Stimulated activated CD8-positive, alpha-beta memory T cell treated with anti-CD3 and anti-CD28 coated beads, Interleukin-15, amount 100 ng/mL, for 48 hours (primary cell): ENCODE data around the gene PODXL2.

Experiments
- DNase-seq, 2 donors: peaks; one replicate each; pipeline ENCODE4 v3.0.0-alpha.2; 2020; ENCODE audit warnings: low read depth in 2 of 2

The PODXL2 gene

DNA sequence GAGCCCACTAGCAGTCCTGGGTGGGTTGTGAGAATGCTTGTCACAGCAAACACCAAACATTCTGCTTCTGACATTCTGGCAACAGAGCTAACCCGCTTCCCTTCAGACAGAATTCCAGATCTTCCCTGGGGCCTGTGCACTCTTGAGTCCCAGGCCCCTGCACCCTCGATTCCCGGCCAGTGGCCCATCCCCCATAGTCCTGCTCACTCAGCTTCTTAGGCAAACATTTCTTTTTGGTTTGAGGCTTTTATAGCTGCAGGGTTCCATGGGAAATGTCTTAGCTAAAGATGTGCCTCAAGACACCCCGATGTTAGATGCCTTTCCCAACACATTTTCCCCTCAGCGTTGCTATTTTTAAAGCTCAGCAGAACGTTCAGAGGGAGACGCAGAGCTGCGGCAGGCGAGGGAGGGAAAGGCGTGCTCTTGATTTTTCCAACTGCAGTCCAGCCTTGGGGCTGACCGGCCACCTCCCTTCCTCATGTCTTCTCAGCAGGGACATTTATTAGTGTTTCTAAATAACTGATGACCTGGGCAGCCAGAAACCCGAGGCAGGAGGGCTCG, 78.9 kb downstream of the PODXL2 start:
- DNase-seq = no peak

DNA sequence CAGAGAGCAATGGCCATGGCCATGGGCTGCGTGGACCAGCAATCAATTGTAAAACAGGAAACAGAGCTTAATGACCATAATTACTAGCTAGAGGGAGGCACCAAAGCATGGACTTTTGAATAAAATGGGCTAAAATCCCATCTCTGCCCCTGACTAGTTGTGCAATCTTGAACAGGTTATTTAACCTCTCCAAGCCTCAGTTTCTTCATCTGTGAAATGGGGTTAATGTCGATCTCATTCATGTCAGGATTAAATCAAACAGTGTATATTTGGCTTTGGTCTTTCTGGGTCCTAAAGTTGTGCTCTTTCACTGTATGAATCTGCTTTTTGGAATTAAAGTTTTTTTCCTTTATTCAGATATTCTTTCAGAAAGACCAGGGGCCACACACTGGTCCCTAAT, 79.9 kb downstream of the PODXL2 start:
- DNase-seq = no peak

DNA sequence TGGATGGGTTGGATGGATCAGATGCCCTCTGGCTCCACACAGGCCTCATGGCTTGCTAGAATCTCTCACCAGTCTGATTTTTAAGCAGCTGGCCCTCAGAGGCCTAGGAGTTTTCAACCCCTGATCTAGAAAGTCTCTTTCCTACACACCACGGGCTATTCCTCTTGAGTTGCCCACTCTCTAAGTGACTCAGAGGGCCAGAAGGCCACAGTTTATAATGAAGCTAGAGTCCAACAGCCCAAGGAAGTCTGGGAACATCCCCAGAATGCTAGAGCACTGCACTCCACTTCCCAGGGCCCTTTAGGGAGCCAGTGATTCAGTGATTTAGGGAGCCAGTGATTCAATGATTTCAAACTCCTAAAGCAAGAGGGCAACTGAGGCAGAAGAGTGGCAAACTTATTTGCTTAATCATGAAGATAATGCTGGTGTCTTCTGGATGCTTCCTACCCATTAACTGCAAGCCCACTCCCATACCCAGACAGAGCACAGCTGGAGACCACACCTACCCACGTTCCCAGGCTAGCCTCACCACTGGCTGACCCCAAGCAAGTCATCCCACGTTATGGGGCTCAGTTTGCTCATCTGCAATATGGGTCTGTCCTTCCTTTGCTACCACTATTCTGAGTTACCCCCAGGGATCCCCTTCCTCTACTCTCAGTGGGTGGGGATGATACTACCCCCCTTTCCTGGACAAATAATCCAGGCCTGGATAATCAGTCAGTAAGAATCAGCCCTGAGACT, 80.5 kb downstream of the PODXL2 start:
- DNase-seq = no peak

DNA sequence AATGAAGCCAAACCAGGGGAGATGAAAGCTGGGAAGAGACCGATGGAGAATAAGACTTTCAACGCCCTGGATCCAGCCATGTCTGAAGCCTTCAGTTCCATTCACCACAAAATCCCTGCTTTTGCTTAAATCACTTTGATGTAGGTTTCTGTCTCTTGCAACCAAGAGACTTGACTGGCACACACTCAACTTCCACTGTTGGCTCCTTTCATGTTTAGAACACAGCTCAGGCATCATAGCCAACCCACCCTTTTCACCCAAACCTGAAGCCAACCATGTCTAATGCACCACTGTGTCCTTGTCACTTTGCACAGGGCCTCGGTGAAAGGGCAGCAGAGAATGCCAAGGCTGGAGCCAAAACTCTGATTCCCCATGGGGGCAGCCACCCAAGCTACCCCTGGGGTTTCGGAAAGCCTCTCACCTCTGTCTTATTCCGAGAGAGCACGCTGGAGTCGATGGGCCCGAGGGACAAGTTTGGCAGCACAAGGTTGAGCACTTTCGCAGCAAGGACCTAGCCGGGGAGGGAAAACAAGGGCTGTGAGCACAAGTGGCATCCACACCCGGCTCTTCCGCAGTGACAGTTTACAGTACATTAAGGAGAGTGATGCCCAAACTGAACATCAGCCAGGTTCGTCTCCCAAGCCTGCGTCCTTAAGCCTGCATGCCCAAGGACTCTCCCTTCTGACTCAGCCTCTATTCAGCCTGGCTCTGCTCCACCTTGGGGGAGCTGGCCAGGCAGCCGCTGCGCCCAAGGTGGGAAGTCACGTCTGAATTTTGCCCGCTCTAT, 81.4 kb downstream of the PODXL2 start:
- DNase-seq = no peak

DNA sequence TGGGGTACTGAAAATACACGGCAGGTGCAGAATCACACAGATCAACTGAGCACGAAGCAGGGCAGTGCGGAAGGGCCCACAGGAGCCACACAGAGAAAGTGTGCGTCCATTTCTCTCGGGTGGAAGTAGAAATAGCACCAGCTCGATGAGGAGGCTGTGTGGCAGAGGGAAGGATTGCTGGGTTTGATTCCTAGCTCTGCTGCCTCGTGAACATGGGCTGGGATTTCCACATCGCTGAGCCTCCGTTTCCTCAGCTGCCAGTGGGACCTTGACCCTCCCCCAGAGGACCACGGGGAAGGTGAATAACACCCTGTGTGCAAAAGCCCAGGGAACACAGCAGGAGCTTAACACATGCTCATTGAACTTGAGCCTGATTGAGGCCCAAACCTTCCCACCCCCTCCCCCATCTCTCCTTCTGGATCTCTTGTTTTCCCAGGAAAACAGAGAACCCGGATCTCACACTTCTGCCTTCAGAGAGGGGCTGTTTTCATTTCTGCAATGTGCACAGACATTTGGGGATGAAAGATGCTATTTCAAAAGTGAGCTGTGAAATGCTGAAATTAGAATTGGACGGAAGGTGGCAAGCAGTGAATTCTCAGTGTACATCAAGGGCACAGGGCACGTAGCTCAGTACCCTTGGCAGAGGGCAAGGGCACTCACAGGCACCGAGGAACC, 82.2 kb downstream of the PODXL2 start:
- no peak for DNase-seq

DNA sequence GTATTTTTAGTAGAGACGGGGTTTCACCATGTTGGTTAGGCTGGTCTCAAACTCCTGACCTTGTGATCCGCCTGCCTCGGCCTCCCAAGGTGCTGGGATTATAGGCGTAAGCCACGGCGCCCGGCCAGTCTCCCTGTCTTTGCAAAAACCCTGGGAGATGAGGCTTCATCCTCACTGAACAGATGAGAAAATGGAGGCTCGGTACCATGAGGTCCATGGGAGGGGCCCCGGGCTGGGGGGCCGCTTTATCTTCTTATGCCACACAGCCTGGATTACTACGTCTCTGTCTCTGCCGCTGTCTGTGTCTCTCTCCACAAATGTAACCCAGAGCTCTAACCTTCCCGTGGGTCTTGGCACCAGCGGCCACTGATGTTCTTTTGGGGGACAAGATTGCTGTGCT, 82.9 kb downstream of the PODXL2 start:
- no peak for DNase-seq

DNA sequence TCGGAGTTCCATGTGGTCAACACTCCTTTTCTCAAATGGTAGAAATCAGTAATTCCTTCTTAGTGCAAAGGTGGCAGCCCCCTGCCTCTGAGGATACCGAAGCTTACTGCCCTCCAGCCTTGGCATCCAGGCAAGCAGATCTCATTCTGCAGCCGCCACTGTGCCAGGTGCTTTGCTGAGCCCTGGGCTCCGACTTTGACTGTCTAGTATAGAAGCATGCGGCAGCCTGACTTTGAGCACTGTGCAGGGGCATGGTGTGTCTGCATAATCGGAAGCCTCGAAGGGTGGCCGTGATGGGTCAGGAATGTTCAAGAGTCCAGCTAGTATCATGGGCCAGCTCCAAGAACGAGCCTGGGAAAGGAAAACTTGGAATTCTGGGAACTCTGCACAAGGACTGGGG, 83.5 kb downstream of the PODXL2 start:
- no peak for DNase-seq

DNA sequence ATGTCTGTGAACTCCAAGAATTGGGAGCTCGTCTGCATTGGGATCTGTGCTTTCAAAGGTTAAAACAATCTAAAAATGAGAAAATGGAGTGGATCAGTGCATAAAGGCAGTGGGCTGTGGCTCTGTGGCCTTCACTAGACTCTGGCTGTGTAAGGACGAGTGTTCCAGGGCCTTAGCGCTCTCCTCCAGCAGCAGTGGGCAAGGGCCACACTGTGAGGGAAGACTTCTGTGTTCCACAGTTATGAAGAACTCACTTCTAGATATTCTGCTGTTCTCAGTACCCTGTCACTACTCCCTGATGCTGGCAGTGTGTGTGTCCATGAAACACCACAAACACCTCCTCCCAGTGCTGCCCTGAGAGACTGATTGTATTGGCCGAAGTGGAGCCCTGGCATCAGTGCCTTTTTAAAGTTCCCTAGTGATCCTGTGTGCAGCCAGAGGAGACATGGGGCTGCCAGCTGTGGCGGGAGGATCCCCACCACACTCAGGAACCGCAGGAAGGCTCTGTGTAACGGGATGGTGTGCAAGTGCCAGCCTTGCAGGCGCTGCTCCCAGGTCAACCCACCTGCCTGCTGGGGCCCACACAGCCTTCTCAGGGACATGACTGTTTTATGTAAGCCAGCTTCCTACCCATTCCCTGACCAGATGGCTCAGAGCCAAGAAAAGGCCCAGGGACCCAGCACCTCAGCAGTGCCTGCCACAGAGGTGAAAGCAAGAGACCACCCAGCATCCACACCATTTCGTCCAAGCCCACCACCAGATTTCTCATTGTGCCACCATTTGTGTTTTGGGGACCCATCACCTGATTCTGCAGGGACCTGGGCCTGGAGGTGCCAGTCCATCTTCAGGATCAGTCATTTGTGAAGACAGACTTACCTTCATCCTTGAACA, 84.1 kb downstream of the PODXL2 start:
- no peak for DNase-seq

DNA sequence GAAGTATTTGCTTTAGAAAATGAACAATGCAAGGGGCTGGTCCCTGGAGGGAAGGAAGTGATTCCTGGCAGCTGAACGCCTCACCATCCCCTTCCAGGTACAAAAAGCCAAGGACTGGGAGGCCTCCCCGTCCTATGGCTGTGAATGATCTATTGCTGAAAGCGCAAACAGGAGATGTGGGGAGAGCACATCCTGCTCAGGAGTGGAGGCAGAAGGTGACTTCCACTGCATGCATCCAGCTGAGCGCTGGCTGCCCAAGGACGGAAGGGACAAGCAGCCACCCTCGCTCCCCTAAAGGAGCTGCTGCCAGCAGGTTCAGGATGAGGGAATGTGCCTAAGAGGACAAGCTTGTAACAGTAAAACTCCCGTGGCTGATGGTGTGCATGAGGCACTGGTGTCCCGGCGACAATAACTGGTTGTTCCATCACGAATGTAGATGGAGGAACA, 85.2 kb downstream of the PODXL2 start:
- no peak for DNase-seq

DNA sequence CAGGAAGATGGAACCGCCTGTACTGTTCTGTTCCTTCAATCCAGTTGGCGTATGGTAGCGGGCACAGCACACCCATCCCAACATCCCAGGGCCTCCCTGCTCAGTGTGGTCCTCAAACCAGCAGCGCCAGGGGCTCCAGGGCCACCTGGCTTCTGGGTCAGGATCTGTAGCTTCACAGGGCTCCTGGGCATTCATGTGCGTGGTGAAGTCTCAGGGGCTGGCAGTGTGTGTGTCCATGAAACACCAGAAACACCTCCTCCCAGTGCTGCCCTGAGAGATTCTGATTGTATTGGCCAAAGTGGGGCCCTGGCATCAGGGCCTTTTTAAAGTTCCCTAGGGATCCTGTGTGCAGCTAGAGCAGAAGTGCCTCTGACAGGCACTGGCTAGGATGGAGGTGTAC, 85.9 kb downstream of the PODXL2 start:
- no peak for DNase-seq

DNA sequence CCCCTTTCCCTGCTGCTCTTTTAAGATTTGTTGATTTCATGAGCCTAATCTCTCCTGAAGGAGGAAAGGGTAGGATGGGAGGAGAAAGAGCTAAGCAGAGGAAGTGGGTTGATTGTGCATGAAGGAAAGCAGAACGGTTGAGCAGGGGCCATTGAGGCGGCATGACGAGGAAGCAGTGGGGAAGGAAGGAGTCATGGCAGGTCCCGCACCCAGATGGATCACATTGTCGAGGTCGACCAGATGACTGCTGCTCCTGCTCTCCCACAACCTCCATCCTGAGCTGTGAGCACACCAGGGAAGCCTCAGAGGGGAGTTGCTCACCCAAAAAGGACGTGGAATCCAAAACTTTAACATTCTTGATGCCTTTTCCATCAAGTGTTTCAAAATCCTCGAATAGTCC, 86.5 kb downstream of the PODXL2 start:
- no peak for DNase-seq

DNA sequence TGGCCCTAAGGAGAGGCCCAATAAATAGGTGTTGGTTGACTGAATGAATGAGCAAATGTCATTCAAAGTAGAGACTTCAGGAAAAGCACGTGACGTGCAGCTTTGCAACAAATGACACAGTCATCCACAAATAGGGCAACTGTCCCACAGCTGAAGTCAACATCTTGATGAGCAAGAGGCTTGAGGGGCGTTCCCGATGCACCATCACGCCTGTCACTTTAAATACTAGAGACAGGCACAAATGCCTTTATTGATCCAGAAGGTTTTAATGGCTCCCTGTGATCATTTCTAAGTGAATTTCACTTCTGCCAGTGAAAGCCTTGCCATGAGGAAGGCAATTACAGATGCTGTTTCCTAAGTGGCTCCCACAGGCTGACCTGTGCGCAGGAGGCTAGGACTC, 87.4 kb downstream of the PODXL2 start:
- no peak for DNase-seq

DNA sequence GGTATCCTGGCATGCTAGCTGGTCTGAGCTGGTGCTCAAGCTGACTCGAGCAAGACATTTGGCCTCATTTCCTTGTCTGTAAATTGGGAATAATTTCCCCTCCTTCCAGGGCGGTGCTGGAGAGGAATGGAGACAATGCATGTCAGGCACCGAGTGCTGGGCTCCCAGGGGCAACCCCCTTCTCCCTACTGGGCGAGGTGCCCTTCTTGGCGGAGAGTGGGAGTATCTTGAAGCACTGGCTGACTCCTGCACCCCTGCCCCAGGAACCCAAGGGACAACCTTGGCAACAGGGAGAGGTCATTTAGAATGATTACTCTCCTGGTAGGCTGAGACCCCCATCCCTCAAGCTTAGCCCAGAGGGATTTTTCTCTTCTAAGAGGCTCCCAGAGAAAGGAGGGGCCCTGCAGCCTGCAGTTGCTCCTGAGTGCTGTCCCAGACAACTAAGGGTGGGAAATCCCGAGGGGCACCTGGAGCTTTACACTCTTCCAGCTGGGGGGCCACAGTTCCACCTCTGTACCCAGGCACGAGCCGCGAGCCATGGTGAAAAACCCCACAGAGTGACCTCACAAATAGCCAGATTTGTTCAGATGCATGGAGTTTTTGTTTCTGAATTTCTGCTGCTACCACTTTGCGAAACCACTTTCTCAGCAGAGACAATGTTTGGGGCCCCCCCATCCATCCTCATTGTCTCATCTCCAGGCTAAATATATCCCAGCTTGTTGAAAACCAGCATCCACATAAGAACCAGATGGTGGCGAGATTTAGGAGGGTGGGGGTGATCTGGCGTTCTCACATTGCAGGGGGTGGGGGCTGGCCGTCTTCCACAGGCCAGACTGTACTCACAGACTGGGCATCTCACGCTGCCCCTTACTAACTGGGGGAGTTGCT, 88.6 kb downstream of the PODXL2 start:
- DNase-seq = no peak

DNA sequence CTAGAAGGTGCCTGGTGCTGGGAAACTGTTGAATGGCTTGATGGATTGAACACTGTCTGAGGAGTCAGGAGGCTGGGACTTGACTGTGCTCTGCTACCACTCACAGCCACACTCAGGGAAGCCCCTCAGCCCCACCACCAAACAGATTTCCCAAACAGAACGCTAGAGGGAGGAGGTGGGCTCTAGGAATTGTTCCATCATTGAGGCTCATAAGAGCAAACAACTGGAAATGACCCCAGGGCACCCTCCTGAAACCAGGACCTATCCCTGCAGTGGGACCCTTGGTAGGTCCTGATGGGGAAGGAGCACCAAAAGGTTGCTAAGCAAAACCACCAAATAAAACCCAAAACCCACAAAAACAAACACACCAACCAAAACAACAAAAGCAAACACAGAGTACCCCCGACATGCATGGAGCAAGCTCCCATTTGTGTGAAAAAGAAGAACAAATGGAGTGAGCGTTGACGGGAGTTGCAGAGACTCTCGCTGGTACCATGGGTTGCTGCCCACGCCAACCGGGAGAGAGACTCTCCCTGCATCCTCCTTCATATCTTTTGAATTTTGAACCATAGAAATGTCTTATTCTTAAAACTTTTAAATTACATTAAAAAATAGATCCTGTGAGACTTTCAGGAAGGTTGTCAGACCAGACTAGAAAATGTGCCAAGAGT, 89.4 kb downstream of the PODXL2 start:
- DNase-seq = no peak

DNA sequence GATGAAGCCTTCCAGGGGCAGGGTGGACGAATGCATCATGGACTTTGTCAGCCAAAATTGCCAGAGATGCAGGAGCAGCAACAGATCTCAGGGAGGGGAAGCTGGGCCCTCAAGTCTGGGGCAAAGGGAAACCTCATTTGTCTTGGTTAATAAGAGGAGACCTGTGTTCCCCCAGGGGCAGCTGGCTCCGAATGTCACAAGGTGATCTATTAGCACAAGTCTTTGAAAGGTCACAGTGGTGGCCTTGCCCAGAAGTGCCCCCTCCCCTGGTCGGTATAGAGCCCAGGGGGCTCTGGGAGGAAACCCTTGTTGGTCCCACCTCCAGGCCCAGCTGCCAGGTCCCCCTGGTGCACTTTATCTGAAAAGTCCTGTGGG, 89.9 kb downstream of the PODXL2 start:
- DNase-seq = no peak

DNA sequence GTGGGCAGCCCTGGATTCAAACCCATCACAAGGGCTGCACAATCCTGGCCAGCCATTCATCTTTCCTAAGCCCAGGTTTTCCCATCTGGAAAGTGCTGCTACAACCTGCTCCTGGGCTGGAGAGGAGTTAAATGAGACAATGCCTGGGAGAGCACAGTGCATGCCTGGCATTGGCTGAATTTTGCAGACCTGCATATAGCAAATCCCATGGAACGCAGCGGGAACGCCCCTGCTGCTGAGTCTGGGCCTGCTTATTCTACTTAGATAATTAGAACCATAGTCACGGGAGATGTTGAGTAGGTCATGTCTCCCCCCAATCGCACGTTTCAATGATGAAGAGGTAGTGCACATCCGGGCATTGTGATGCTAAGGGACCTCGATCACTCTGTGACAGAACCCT, 90.4 kb downstream of the PODXL2 start:
- DNase-seq = no peak

DNA sequence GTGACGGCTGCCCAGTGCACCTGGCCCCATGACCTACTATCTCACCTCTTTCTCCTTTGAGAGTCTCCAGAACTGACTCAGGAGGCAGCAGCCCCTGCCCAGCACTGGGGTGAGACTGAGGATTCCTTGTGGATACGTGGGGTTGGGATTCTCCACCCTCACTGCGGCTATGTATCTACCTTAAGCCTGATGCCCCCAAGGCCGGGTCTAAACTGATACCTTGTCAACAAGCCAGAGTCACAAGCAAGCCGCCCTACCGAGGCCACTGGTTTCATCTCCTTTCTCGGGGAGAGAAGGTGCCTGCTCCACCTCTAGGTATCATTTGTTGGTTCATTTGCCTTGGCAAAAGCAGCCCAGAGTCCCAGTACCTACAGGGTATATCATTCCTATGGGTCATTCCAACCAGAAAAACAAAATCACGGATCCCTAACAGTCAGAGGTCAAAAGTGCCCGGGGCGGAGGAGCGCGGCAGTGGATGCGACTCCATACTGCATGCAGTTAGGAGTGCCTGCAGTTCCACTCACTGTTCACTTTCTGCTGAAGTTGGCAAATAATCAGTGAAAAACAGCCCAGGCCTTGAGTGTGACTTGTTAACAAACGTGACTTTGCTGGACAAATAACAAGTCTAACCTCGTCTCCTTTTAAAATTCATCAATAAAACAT, 91.3 kb downstream of the PODXL2 start:
- DNase-seq = no peak

DNA sequence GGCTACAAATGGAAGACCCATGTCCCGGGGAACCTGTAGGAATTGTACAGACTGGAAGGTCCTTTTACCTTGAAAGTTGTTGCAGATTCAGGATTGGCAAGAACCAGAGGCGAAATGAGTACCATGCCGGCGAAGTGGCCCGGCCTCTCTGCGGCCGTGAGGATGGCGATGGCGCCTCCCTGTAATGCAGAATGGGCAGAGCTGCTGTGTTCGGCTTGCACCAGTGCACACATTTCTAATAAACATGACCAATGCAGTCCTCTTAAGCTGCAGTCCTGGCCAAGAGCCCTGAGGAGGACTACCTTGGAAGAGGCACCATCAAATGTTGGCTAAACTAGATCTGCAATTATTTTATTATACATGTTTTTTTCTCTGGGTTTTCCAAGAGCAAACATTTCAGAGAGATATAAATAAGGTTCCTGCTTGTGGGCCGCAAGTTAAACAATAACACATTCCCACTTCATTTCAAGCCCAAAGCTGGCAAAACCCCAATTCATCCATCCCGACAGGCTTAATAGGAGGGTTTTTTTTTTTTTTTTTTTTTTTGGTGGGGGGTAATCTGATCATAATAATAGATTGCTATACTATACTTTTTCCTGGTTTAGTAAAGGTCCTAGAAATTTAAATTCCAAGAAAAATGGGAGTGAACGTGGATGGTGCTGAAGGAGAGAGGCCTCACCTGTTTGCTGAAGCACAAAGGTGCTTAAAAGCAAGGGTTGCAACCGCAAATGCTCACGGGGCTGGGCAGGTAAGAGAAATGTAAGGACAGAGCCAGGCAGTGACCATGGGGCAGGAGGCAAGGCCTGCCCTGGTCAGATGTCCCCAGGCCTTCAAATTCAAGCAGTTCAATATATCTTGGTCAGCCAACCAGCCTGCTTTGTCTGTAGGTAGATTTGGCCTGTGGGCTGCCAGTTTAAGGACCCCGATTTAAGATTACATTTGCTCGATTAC, 92.3 kb downstream of the PODXL2 start:
- DNase-seq = no peak
